Ectodermal cell (in vitro differentiated cells): ENCODE data around the gene TEX11. TPM values are rescaled to one million over a fixed set of nuclear protein-coding genes. Genes with fewer than 3 reads are reported as not detected.
"Not testable (repeated sequence)": the region's sequence is repeated elsewhere in the genome, so short reads cannot be mapped to it uniquely, and the experiment has no call there.

ENCODE experiments used
- H3K27ac ChIP-seq: 2 replicates; pipeline ENCODE4 v1.7.0; 2013; ENCODE audit warnings: mild to moderate bottlenecking, low read depth, low read length; ENCODE audit not compliant: insufficient read depth, poor library complexity, severe bottlenecking
- H3K27me3 ChIP-seq: 2 replicates; pipeline ENCODE4 v1.7.0; 2013; ENCODE audit warnings: mild to moderate bottlenecking, low read length; ENCODE audit not compliant: insufficient read depth, control insufficient read depth, poor library complexity, severe bottlenecking
- H3K36me3 ChIP-seq: one replicate; pipeline ENCODE4 v1.7.0; 2013; ENCODE audit warnings: low read length; ENCODE audit not compliant: control insufficient read depth, insufficient read depth
- H3K4me1 ChIP-seq: one replicate; pipeline ENCODE4 v1.7.0; 2013; ENCODE audit warnings: low read length; ENCODE audit not compliant: control insufficient read depth, insufficient read depth
- H3K4me3 ChIP-seq: 2 replicates; pipeline ENCODE4 v1.7.0; 2013; ENCODE audit warnings: low read depth, low read length, control low read depth; ENCODE audit not compliant: insufficient read depth
- H3K9me3 ChIP-seq: 2 replicates; pipeline ENCODE4 v1.7.0; 2013; ENCODE audit warnings: mild to moderate bottlenecking, low read length, moderate library complexity; ENCODE audit not compliant: control insufficient read depth
- WGBS, 2 experiments: methylation state at CpG; one replicate each; pipeline ENCODE4 v1.1.7; 2013; ENCODE audit warnings: missing lambda C conversion rate in 2 of 2; 5-methylcytosine and 5-hydroxymethylcytosine counted together
- polyA plus RNA-seq, 4 experiments: library from polyadenylated mRNA; stranded (reverse); fragments of 50-300 nt; gene quantifications; one replicate each; pipeline ENCODE4 v1.2.3, GENCODE V29; 2013

Gene TEX11
- polyA plus RNA-seq (2013, experiment 1 of 4) = 0.41 TPM
- 0.55 TPM for polyA plus RNA-seq (2013, experiment 2 of 4)
- polyA plus RNA-seq (2013, experiment 3 of 4) = 0.37 TPM
- 0.57 TPM for polyA plus RNA-seq (2013, experiment 4 of 4)

DNA sequence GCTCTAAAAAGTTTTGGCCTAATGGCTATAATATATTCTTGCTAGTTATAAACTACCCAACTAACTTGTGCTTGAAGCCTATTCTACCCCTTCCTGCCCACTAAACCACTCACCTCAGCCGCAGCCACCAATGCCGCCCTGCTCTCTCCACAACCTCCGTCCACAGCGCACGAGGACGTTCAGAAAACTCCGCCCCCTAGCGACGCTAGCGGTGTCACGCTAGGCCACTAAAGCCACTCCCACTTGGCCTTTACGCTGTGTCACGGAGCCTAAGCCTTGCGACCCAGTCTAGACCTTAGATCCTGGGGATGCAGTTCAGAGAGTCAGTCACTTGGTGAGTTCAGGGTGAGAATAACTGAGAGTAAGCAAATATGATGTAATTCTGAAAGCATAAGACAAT lies at the start of gene TEX11:
TSS of gene TEX11 (minus strand) at position 171 of the 400 bp plus-strand sequence. CDS start 922 bp downstream, outside the sequence.
- no peak within 1 kb of the TSS for H3K4me3 ChIP-seq
- no peaks in the 10 kb centered on the region for H3K4me1 ChIP-seq
- H3K27me3 ChIP-seq = no peaks in the 10 kb centered on the region
- H3K9me3 ChIP-seq = no peaks in the 10 kb centered on the region
- H3K36me3 ChIP-seq = no peaks in the 10 kb centered on the region
- no peak within 1 kb of the TSS for H3K27ac ChIP-seq
- 89 to 92% methylated on average over 14 of the region's 14 CpGs for WGBS, 2 experiments

DNA sequence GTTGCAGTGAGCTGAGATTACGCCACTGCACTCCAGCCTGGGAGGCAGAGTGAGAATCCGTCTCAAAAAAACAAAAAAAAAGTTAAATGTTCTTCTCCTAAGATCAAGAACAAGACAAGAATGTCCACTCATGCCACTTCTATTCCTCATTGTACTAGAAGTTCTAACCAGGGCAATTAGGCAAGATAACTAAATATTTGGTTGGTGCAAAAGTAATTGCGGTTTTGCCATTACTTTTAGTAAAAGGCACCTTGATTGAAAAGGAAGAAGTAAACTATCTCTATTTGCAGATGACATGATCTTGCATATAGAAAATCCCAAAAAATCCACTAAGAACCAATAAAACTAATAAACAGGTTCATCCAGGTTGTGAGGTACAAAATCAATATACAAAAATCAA lies 46.4 kb upstream of the TEX11 start:
- no peak overlapping the region for H3K4me3 ChIP-seq
- H3K36me3 ChIP-seq = no peaks in the 10 kb centered on the region
- H3K27ac ChIP-seq = no peak overlapping the region
- no peaks in the 10 kb centered on the region for H3K9me3 ChIP-seq
- H3K4me1 ChIP-seq = no peaks in the 10 kb centered on the region
- H3K27me3 ChIP-seq = no peaks in the 10 kb centered on the region
- WGBS, 2 experiments = 93 to 94% methylated on average over 2 of the region's 3 CpGs

DNA sequence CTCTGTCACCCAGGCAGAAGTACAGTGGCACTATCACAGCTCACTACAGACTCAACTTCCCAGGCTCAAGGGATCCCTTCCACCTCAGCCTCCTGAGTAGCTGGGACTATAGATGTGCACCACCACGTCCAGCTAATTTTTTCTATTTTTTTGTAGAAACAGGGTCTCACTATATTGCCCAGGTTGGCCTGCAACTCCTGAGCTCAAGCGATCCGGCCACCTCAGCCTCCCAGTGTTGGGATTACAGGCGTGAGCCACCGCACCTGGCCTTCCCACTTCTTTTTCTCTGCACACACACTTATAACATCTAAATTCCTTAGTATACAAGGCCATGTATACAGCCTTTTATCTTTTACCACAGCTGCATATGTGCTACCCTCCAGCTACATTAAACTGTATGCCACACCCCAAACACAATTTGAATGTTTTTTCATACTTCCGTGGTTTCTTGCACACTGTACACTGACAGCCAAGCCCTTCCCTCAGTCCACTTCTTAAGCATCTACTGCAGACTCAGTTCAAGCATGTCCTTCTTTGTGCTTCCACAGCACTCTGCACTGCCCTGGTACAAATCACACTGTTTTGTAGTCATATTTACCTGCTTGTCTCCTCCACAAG lies 15.9 kb upstream of the TEX11 start:
- WGBS, 2 experiments = 89 to 94% methylated on average over 6 of the region's 6 CpGs
- no peaks in the 10 kb centered on the region for H3K9me3 ChIP-seq
- no peaks in the 10 kb centered on the region for H3K36me3 ChIP-seq
- no peaks in the 10 kb centered on the region for H3K27me3 ChIP-seq
- no peaks in the 10 kb centered on the region for H3K4me1 ChIP-seq
- H3K27ac ChIP-seq = no peak overlapping the region
- no peak overlapping the region for H3K4me3 ChIP-seq

DNA sequence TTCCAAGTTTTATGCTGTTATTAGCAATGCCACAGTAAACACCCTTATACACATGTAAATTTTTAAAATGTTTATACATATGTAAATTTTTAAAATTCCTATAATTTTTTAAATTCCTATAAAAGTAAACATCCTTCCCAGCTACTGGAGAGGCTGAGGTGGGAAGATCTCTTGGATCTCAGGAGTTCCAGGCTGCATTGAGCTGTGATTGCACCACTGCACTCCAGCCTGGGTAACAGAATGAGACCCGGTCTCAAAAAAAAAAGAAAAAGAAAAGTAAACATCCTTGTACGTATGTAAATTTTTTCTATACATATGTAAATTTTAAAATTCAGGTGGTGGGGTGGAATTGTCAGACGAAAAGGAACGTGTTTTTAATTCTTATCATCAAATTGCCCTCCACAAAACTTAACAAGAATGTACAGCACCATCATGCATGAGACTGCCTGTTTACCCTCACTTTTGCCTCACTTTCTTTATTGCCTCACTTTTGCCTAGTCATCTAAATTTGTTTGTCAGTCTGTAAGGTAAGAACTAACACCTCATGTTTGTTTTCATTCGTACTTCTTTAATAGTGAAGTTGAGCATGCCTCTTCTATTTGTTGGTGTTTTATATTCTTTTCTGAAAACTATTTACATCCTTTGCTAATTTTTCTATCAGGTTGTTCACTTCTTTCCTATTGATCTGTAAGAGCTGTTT lies 14.4 kb upstream of the TEX11 start:
- Histone ChIP-seq H3K9me3 (no peaks in the 10 kb centered on the region), H3K36me3 (no peaks in the 10 kb centered on the region), H3K4me3 (no peak overlapping the region), H3K27me3 (no peaks in the 10 kb centered on the region), H3K4me1 (no peaks in the 10 kb centered on the region), H3K27ac (no peak overlapping the region)
- 15% methylated on average over 3 of the region's 5 CpGs; no CpG with 5 or more reads in 1 of the 2 experiments for WGBS, 2 experiments

DNA sequence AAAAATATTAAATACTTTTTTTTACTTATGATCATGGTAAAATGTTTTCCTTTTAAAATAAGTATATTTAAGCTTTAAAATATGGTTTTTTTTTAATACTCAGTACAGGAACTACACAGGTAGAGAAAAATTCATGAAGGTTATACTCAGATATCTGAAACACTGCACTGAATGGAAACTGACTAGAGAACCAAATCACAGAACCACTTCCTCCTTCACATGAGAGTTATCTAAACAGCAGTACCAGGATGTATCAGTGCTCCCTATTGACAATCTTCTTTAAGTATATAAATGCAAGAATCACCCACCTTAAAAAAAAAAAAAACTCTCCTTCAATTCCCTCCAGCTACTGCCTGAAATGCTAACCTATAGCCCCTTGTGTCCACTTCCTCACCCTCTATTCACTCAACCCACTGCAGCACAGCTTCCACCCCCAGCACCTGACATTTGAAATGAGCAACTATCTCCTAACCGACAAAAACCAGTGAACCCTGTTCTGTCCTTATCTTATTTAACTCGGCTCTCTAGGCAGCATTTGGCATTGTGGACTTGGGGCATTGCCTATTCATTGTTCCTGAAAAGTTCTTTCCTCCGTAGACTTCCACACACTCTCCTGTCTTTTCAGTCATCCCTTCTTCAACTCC lies 13.3 kb upstream of the TEX11 start:
- Histone ChIP-seq H3K27me3 (no peaks in the 10 kb centered on the region), H3K9me3 (no peaks in the 10 kb centered on the region), H3K36me3 (no peaks in the 10 kb centered on the region), H3K4me1 (no peaks in the 10 kb centered on the region), H3K4me3 (no peak overlapping the region), H3K27ac (no peak overlapping the region)
- 11 to 29% methylated on average over 3 of the region's 3 CpGs for WGBS, 2 experiments

DNA sequence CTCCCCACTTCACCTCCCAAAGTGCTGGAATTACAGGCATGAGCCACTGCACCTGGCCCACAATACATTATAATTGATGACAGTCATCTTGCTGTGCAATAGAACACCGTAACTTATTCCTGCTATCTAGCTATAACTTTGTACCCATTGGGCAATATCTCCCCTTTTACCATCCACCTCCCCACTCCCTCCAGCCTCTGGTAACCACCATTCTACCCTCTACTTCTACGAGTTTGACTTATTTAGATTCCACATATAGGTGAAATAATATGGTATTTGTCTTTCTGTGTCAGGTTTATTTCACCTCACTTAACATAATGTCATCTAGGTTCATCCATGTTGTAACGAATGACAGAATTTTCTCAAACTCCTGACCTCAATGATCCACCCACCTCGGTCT lies 8.2 kb upstream of the TEX11 start:
- WGBS, 2 experiments = 98 to 99% methylated on average over 2 to 3 of the region's 4 CpGs
- no peaks in the 10 kb centered on the region for H3K36me3 ChIP-seq
- no peaks in the 10 kb centered on the region for H3K27me3 ChIP-seq
- no peaks in the 10 kb centered on the region for H3K4me1 ChIP-seq
- H3K9me3 ChIP-seq = no peaks in the 10 kb centered on the region
- H3K4me3 ChIP-seq = no peak overlapping the region
- no peak overlapping the region for H3K27ac ChIP-seq

DNA sequence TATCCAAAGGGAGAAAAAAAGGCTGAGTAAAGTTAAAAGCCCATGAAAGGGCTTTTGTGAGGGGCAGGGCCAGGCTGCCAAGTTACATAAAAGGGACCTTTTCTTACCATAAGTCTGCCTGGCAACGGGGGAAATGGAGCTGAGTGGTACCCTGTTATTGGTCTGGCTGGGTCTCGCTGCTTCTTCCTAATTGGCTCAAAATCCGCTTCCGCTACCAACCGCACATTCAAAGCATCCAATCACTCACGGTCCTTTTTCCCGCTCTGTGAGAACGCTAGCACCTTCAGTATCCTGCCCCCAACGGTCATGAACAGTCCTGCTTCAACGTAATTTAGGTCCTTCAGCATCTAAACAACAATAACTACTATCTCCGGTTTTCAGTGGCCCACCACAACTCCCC lies 611 bp downstream of the TEX11 start:
- no peaks in the 10 kb centered on the region for H3K4me1 ChIP-seq
- no peaks in the 10 kb centered on the region for H3K9me3 ChIP-seq
- H3K36me3 ChIP-seq = no peaks in the 10 kb centered on the region
- H3K27me3 ChIP-seq = no peaks in the 10 kb centered on the region
- no peak overlapping the region for H3K4me3 ChIP-seq
- WGBS, 2 experiments = 94 to 96% methylated on average over 11 of the region's 11 CpGs
- H3K27ac ChIP-seq = no peak overlapping the region

DNA sequence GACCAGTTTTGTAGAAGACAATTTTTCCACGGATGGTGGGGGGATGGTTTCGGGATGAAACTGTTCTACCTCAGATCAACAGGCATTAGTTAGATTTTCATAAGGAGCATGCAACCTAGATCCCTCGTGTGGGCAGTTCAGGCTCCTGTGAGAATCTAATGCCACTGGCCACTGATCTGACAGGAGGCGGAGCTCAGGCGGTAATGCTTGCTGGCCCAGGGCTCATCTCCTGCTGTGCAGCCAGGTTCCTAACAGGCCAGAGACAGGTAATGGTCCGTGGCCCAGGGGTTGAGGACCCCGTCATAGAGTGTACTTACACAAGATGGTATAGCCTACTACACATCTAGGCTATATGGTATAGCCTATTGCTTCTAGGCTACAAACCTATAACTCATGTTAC lies 7.0 kb downstream of the TEX11 start:
- H3K27ac ChIP-seq = no peak overlapping the region
- H3K4me1 ChIP-seq = no peaks in the 10 kb centered on the region
- H3K4me3 ChIP-seq = no peak overlapping the region
- H3K9me3 ChIP-seq = no peaks in the 10 kb centered on the region
- 65 to 68% methylated on average over 6 of the region's 7 CpGs for WGBS, 2 experiments
- no peaks in the 10 kb centered on the region for H3K27me3 ChIP-seq
- no peaks in the 10 kb centered on the region for H3K36me3 ChIP-seq

DNA sequence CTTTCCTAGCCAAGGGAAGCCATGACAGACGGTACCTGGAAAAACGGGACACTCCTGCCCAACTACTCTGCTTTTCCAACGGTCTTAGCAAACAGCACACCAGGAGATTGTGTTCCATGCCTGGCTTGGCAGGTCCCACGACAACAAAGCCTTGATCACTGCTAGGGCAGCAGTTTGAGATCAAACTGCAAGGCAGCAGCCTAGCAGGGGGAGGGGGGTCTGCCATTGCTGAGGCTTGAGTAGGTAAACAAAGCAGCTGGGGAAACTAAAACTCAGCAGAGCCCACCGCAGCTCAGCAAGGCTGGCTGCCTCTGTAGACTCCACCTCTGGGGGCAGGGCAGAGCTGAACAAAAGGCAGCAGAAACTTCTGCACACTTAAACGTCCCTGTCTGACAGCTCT lies 18.1 kb downstream of the TEX11 start:
- 45 to 65% methylated on average over 6 of the region's 6 CpGs for WGBS, 2 experiments
- not testable (repeated sequence) for H3K4me3 ChIP-seq, H3K27ac ChIP-seq

DNA sequence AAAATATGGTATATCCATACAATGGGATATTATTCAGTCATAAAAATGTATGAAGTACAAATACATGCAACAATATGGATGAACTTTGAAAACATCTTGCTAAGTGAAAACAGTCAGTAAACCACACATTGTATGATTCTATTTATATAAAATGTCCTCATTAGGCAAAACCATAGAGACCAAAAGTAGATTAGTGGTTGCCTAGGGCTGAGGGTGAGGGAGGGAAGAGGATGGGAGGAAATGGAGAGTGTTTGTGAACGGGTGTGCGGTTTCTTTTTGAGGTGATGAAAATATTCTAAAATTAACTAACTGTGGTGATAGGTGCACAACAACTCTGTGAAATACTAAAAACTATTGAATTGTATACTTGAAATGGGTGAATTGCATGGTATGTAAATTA lies 29.6 kb downstream of the TEX11 start:
- Histone ChIP-seq H3K27ac (no peak overlapping the region), H3K4me1 (no peaks in the 10 kb centered on the region), H3K36me3 (no peaks in the 10 kb centered on the region), H3K27me3 (no peaks in the 10 kb centered on the region), H3K4me3 (no peak overlapping the region), H3K9me3 (no peaks in the 10 kb centered on the region)
- 86 to 100% methylated on average over 1 to 2 of the region's 2 CpGs for WGBS, 2 experiments

More for the DNA sequence above, 18.1 kb downstream of the TEX11 start:
- H3K27me3 ChIP-seq, H3K4me1 ChIP-seq, H3K9me3 ChIP-seq, H3K36me3 ChIP-seq: not testable (repeated sequence)
